T-helper 1 cell treated with Interleukin-12 subunit alpha and Interleukin-12 subunit beta and Interleukin-4 antibody, amounts not matched to agents 30 μg/mL and 1 μg/mL, for 36 hours (primary cell): Measurements from ENCODE around the gene METTL2B.
A peak's percentile ranks its signal among the peaks of the same experiment; 100 is the strongest.
"Not testable (repeated sequence)": the region's sequence is repeated elsewhere in the genome, so short reads cannot be mapped to it uniquely, and the experiment has no call there.

ENCODE experiments used
- H3K27ac Mint-ChIP-seq: one replicate; pipeline ENCODE4 v1.8.0; 2021; ENCODE audit warnings: mild to moderate bottlenecking, mixed read lengths
- H3K27me3 Mint-ChIP-seq: one replicate; pipeline ENCODE4 v1.8.0; 2021; ENCODE audit warnings: low read depth, mixed read lengths
- H3K36me3 Mint-ChIP-seq: one replicate; pipeline ENCODE4 v1.8.0; 2021; ENCODE audit warnings: low read depth, mixed read lengths
- H3K4me1 Mint-ChIP-seq: one replicate; pipeline ENCODE4 v1.8.0; 2021; ENCODE audit warnings: low read depth, mixed read lengths
- H3K4me3 Mint-ChIP-seq: one replicate; pipeline ENCODE4 v1.8.0; 2021; ENCODE audit warnings: mild to moderate bottlenecking, moderate library complexity, mixed read lengths
- H3K9me3 Mint-ChIP-seq: one replicate; pipeline ENCODE4 v1.8.0; 2021; ENCODE audit warnings: mixed read lengths

METTL2B gene

DNA sequence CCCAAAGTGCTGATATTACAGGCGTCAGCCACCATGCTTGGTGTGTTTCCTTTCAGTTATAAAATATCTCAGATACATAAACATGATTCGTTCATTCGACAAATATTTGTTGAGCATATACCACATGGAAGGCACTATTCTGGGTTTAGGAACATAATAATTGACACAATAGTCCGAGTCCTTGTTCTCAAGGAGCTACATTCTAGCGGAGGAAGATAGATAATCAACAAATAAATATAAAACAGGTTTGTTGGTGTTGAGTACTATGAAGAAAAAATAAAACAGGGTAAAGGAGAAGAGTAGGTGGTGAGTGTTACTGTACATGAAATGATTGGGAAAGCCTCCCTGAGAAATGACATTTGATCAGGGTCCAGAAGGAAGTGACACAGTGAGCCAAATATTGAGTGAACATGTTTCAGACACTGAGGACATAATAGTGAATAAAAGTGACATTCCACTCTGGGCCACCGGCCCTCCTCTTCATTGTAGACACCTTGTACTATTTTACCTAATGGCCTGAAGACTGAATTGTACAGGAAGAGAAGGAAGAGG is 27.7 kb upstream of the METTL2B start:
- H3K9me3 Mint-ChIP-seq = no peaks in the 10 kb centered on the region
- H3K36me3 Mint-ChIP-seq = no peaks in the 10 kb centered on the region
- peaks cover 10% of the 10 kb centered on the region for H3K4me1 Mint-ChIP-seq
- H3K27me3 Mint-ChIP-seq = peaks cover 28% of the 10 kb centered on the region
- no peak overlapping the region for H3K27ac Mint-ChIP-seq
- H3K4me3 Mint-ChIP-seq = no peak overlapping the region

DNA sequence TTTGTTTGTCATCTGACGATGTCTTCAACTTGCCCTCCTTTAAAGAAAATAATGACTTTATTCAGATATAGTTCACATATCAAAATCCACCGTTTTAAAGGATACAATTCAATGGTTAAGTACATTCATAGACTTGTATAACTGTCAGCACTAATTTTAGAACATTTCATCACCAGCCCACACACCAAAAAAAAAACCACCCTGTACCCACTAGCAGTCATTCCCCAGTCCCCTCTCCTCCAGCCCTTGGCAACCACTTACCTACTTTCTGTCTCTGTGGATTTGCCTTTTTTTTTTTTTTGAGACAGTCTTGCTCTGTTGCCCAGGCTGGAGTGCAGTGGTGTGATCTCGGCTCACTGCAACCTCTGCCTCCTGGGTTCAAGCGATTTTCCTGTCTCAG is 26.1 kb upstream of the METTL2B start:
- Mint-ChIP-seq H3K4me1 (peaks cover 14% of the 10 kb centered on the region), H3K27ac (no peak overlapping the region), H3K9me3 (no peaks in the 10 kb centered on the region), H3K27me3 (peaks cover 28% of the 10 kb centered on the region), H3K36me3 (no peaks in the 10 kb centered on the region), H3K4me3 (no peak overlapping the region)

- Mint-ChIP-seq H3K4me3 (no peak overlapping the region), H3K4me1 (peaks cover 14% of the 10 kb centered on the region), H3K27ac (no peak overlapping the region), H3K36me3 (no peaks in the 10 kb centered on the region), H3K9me3 (no peaks in the 10 kb centered on the region), H3K27me3 (peaks cover 28% of the 10 kb centered on the region)
These were observed 25.6 kb upstream of the METTL2B start for GRCh38 chr7:128450913-128451312.

DNA sequence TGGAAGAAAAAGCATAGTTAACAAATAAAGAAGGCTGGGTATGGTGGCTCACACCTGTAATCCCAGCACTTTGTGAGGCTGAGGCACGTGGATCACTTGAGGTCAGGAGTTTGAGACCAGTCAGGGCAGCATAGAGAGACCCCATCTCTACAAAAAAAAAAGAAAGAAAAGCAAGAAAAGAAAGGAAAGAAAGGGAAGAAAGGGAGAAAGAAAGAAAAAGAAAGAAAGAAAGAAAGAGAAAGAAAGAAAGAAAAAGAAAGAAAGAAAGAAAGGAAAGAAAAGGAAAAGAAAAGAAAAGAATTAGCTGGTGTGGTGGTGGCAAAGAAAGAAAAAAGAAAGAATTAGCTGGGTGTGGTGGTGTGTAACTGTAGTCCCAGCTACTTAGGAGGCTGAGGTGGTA is 24.0 kb upstream of the METTL2B start:
- Mint-ChIP-seq H3K4me3 (peak overlapping the region; percentile 22), H3K27ac (no peak overlapping the region), H3K36me3 (peaks cover 4% of the 10 kb centered on the region), H3K4me1 (peaks cover 22% of the 10 kb centered on the region), H3K27me3 (peaks cover 26% of the 10 kb centered on the region), H3K9me3 (no peaks in the 10 kb centered on the region)

- peak overlapping the region; percentile 21 for H3K4me3 Mint-ChIP-seq
- H3K27me3 Mint-ChIP-seq = peaks cover 26% of the 10 kb centered on the region
- H3K36me3 Mint-ChIP-seq = peaks cover 10% of the 10 kb centered on the region
- H3K4me1 Mint-ChIP-seq = peaks cover 35% of the 10 kb centered on the region
- H3K9me3 Mint-ChIP-seq = no peaks in the 10 kb centered on the region
- H3K27ac Mint-ChIP-seq = peak overlapping the region; percentile 3
These were observed 22.4 kb upstream of the METTL2B start for GRCh38 chr7:128453836-128454804.

GRCh38 chr7:128454808-128455542 is 21.6 kb upstream of the METTL2B start:
- H3K4me1 Mint-ChIP-seq = peaks cover 43% of the 10 kb centered on the region
- peak overlapping the region; percentile 97 for H3K27ac Mint-ChIP-seq
- H3K27me3 Mint-ChIP-seq = peaks cover 26% of the 10 kb centered on the region

DNA sequence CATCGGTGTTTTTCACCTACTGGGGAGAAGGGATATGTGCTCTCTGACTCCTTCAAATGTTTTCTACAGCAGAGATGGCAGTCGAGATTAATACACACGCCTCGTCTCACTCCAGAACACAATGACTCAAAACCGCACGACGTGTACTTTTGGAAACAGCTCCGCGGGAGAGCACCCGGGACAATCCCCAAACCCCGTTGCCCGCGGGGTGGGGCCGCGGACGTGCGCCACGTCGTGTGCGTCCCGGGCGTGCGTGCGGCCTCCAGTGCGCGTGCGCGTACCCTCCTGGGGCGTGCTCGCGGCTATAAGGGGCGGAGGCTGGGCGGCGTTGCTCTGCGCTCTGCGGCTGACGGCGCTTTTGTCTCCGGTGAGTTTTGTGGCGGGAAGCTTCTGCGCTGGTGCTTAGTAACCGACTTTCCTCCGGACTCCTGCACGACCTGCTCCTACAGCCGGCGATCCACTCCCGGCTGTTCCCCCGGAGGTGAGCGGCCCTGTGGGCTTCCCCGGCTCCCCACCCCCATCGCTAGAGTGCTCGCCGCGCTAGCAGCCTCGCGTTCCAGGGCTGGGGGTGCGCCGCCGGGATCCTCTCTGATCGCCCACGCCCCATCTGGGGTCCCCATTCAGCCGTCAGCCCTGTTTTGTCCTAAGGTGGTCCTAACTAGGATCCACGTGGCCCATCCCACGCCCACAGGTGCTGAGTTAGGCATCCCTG is 20.8 kb upstream of the METTL2B start, which contains the start of gene HILPDA:
TSS of gene HILPDA (plus strand) at position 336 of the 712 bp plus-strand sequence. CDS start 1,391 bp downstream, outside the sequence.
- peaks cover 10% of the 10 kb centered on the region for H3K36me3 Mint-ChIP-seq
- no peaks in the 10 kb centered on the region for H3K9me3 Mint-ChIP-seq
- peak within 1 kb of the TSS; percentile 97 for H3K27ac Mint-ChIP-seq
- H3K4me3 Mint-ChIP-seq = peak within 1 kb of the TSS; percentile 88
- H3K27me3 Mint-ChIP-seq = peaks cover 26% of the 10 kb centered on the region
- H3K4me1 Mint-ChIP-seq = peaks cover 43% of the 10 kb centered on the region

More at GRCh38 chr7:128454808-128455542, 21.6 kb upstream of the METTL2B start:
- Mint-ChIP-seq H3K36me3 (peaks cover 10% of the 10 kb centered on the region), H3K4me3 (peak overlapping the region; percentile 88), H3K9me3 (no peaks in the 10 kb centered on the region)

DNA sequence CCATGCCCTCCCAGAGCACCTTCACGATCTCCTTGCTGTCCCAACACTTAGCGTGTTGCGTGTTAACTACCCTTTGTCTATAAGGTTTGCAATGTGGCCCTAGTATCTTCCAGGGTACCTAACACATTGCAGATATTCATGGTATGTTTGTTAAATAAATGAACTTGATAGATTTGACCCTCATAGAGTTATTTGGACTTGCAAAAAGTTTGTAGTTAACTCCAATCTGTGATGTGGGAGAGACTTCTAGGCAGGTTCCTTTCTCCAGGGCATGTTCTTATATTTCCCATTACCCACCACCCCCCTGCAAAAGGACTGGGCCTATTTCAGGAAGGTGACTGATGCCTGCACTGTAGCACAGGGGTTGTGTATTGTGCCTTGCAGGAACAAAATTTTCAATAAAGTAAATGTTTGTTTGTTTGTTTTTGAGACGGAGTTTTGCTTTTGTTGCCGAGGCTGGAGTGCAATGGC is 20.3 kb upstream of the METTL2B start:
- peaks cover 10% of the 10 kb centered on the region for H3K36me3 Mint-ChIP-seq
- H3K9me3 Mint-ChIP-seq = no peaks in the 10 kb centered on the region
- peak overlapping the region; percentile 89 for H3K27ac Mint-ChIP-seq
- peaks cover 21% of the 10 kb centered on the region for H3K27me3 Mint-ChIP-seq
- peak overlapping the region; percentile 88 for H3K4me3 Mint-ChIP-seq
- peaks cover 43% of the 10 kb centered on the region for H3K4me1 Mint-ChIP-seq

DNA sequence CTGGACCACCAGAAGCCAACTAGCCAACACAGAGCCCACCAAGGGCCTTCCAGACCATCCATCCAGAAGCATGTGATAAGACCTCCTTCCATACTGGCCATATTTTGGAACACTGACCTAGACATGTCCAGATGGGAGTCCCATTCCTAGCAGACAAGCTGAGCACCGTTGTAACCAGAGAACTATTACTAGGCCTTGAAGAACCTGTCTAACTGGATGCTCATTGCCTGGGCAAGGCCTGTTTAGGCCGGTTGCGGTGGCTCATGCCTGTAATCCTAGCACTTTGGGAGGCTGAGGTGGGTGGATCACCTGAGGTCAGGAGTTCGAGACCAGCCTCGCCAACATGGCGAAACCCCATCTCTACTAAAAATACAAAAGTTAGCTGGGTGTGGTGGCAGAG is 19.2 kb upstream of the METTL2B start:
- Mint-ChIP-seq H3K4me1 (peaks cover 38% of the 10 kb centered on the region), H3K27ac (peak overlapping the region; percentile 57), H3K4me3 (peak overlapping the region; percentile 88), H3K27me3 (peaks cover 11% of the 10 kb centered on the region)
- not testable (repeated sequence) for H3K36me3 Mint-ChIP-seq, H3K9me3 Mint-ChIP-seq

GRCh38 chr7:128458956-128459355 is 17.6 kb upstream of the METTL2B start:
- Mint-ChIP-seq H3K27me3 (no peaks in the 10 kb centered on the region), H3K4me1 (peaks cover 34% of the 10 kb centered on the region), H3K36me3 (peaks cover 10% of the 10 kb centered on the region), H3K27ac (peak overlapping the region; percentile 81), H3K9me3 (no peaks in the 10 kb centered on the region), H3K4me3 (peak overlapping the region; percentile 88)

- Mint-ChIP-seq H3K27me3 (no peaks in the 10 kb centered on the region), H3K9me3 (no peaks in the 10 kb centered on the region), H3K4me1 (peaks cover 34% of the 10 kb centered on the region), H3K4me3 (peak overlapping the region; percentile 41), H3K36me3 (peaks cover 11% of the 10 kb centered on the region), H3K27ac (peak overlapping the region; percentile 66)
These were observed 17.1 kb upstream of the METTL2B start for GRCh38 chr7:128459394-128459878.

DNA sequence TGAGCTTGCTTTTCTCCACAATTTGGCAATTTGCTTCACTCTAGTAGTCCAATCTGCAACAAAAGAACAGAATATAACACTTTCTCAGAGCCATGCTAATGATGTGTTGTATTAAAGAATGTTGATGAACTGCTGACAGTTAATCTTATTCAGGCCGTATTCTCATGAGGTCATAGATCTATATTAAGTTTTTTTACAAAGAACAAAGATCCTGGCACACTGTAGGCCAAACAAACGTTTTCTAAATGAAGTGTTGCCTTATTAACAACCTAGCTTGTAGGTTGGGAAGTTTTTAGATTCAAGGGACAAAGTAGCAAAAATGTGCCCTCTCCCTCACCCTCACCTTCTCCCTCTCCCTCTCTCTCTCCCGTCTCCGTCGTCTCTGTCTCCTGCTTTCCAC is 14.1 kb upstream of the METTL2B start:
- Mint-ChIP-seq H3K27me3 (no peaks in the 10 kb centered on the region), H3K27ac (no peak overlapping the region), H3K4me3 (no peak overlapping the region), H3K4me1 (peaks cover 22% of the 10 kb centered on the region), H3K9me3 (no peaks in the 10 kb centered on the region), H3K36me3 (peaks cover 7% of the 10 kb centered on the region)

GRCh38 chr7:128463345-128463744 is 13.2 kb upstream of the METTL2B start:
- not testable (repeated sequence) for H3K27me3 Mint-ChIP-seq, H3K27ac Mint-ChIP-seq, H3K4me3 Mint-ChIP-seq, H3K9me3 Mint-ChIP-seq, H3K36me3 Mint-ChIP-seq
- H3K4me1 Mint-ChIP-seq = peaks cover 16% of the 10 kb centered on the region

- not testable (repeated sequence) for H3K4me3 Mint-ChIP-seq
These were observed 12.6 kb upstream of the METTL2B start for GRCh38 chr7:128463933-128464332.

More at GRCh38 chr7:128463933-128464332, 12.6 kb upstream of the METTL2B start:
- not testable (repeated sequence) for H3K4me1 Mint-ChIP-seq, H3K27ac Mint-ChIP-seq, H3K9me3 Mint-ChIP-seq, H3K36me3 Mint-ChIP-seq, H3K27me3 Mint-ChIP-seq
